OCI-M2 (cell line): ENCODE results near the gene KRTAP5-10.
A peak's percentile ranks its signal among the peaks of the same experiment; 100 is the strongest.
"Not testable (repeated sequence)": the region's sequence is repeated elsewhere in the genome, so short reads cannot be mapped to it uniquely, and the experiment has no call there.

Source experiments
- DNase-seq: peaks from one replicate; lab custom pipeline; 2025; ENCODE audit not compliant: unreplicated experiment; lab: John Stamatoyannopoulos, UW

KRTAP5-10 gene

GRCh38 chr11:71571101-71571850 is 5.9 kb downstream of the KRTAP5-10 start:
- DNase-seq, result not testable (repeated sequence)

GRCh38 chr11:71572811-71573210 is 7.4 kb downstream of the KRTAP5-10 start:
- no peak for DNase-seq

- DNase-seq, result no peak
Observed at GRCh38 chr11:71574418-71574817, 9.1 kb downstream of the KRTAP5-10 start.

- no peak for DNase-seq
Observed at GRCh38 chr11:71575723-71576424, 10.5 kb downstream of the KRTAP5-10 start.

GRCh38 chr11:71576688-71577465 is 11.5 kb downstream of the KRTAP5-10 start:
- not testable (repeated sequence) for DNase-seq

- no peak for DNase-seq
Observed at GRCh38 chr11:71577469-71578004, 12.2 kb downstream of the KRTAP5-10 start.

GRCh38 chr11:71579513-71579912 is 14.2 kb downstream of the KRTAP5-10 start:
- not testable (repeated sequence) for DNase-seq

- DNase-seq, result peak; percentile 7
Observed at GRCh38 chr11:71580057-71581003, 15.0 kb downstream of the KRTAP5-10 start.

- no peak for DNase-seq
Observed at GRCh38 chr11:71581826-71582225, 16.5 kb downstream of the KRTAP5-10 start.

GRCh38 chr11:71582309-71582895 is 17.0 kb downstream of the KRTAP5-10 start, which contains the start of gene KRTAP5-11:
KRTAP5-11 (minus strand) TSS chr11:71582875; CDS start chr11:71582837, 38 bp downstream.
- no peak for DNase-seq

GRCh38 chr11:71582969-71583368 is 17.6 kb downstream of the KRTAP5-10 start:
- DNase-seq, result not testable (repeated sequence)

- DNase-seq, result not testable (repeated sequence)
Observed at GRCh38 chr11:71585673-71586072, 20.3 kb downstream of the KRTAP5-10 start.

GRCh38 chr11:71588314-71588713 is 23.0 kb downstream of the KRTAP5-10 start:
- not testable (repeated sequence) for DNase-seq

GRCh38 chr11:71588822-71589545 is 23.6 kb downstream of the KRTAP5-10 start:
- not testable (repeated sequence) for DNase-seq

GRCh38 chr11:71589546-71589920 is 24.2 kb downstream of the KRTAP5-10 start:
- not testable (repeated sequence) for DNase-seq

- DNase-seq, result not testable (repeated sequence)
Observed at GRCh38 chr11:71603221-71603620, 37.9 kb downstream of the KRTAP5-10 start.

GRCh38 chr11:71604798-71605488 is 39.6 kb downstream of the KRTAP5-10 start:
- not testable (repeated sequence) for DNase-seq

- DNase-seq, result not testable (repeated sequence)
Observed at GRCh38 chr11:71606853-71607519, 41.6 kb downstream of the KRTAP5-10 start.
